Measurements from ENCODE around the gene GABPB1.

GRCh38 chr15:50249704-50250103 lies 105.3 kb downstream of the GABPB1 start:
- no peak for TF ChIP-seq POLR2A (IDR thresholded peaks at IDR 0.05)
- no peak for TF ChIP-seq CTCF (IDR thresholded peaks at IDR 0.05)
- no peak for TF ChIP-seq POLR2AphosphoS5 (IDR thresholded peaks at IDR 0.05)
